ENCODE data around the gene PDE3B.

DNA sequence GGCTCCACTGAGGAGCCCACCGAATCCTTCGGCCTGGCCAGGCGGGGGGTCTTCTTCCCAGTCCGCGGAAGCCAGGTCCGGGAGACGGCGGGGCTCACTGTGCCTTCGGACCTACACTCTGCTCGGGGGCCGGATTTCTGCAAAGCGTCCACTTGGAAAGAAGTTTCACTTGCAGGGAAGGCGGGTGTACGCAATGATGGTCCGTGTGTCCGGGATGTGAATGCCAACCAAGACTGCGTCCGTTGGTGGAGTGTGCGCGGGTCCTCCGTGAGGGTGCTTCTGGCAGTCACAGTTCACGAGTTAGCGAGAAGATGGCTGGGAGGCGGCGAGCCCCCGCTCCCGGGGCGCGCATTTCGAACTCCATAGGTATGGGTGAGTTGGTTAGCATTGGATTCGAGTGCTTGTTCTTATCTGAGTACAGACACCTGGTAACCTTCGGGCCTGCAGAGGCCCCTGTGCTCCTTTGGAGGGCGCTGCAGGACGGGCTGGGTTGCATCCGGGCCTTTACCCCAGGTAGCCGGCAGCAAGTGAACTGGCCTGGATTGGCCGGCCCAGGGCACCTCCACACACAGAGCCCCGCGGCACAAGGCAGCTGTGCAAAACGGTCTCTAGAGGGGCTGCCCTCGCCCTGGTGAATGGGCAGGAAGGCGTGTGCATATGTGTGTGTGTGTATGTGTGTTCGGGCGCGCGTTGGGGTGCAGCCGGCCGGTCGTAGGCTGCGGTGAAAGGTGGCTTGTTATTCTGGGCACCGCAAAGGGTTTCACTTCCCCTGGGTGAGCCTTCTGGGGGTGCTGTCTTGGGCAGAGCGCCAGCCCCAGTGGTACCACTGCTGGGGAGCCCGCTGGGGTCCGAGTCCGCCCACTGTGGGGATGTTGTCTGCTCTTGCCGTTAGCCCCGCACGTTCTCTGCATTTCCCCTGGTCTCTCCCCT lies 261.8 kb downstream of the PDE3B start:
- TF ChIP-seq, protein P1, sequence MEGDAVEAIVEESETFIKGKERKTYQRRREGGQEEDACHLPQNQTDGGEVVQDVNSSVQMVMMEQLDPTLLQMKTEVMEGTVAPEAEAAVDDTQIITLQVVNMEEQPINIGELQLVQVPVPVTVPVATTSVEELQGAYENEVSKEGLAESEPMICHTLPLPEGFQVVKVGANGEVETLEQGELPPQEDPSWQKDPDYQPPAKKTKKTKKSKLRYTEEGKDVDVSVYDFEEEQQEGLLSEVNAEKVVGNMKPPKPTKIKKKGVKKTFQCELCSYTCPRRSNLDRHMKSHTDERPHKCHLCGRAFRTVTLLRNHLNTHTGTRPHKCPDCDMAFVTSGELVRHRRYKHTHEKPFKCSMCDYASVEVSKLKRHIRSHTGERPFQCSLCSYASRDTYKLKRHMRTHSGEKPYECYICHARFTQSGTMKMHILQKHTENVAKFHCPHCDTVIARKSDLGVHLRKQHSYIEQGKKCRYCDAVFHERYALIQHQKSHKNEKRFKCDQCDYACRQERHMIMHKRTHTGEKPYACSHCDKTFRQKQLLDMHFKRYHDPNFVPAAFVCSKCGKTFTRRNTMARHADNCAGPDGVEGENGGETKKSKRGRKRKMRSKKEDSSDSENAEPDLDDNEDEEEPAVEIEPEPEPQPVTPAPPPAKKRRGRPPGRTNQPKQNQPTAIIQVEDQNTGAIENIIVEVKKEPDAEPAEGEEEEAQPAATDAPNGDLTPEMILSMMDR (IDR thresholded peaks at IDR 0.05): peak in 9 of 12 donors; percentile 1 to 43 (median 30)
- no peak for TF ChIP-seq POLR2A (IDR thresholded peaks at IDR 0.05)

All from heart left ventricle (tissue), 13 donors.